H1 (cell line): ENCODE measurements around the gene TAOK2. TPM values are rescaled to one million over a fixed set of nuclear protein-coding genes. Genes with fewer than 3 reads are reported as not detected.

ENCODE experiments used
- BRCA1 ChIP-seq: IDR thresholded peaks from 2 replicates; pipeline ENCODE4 v1.6.1; 2012; ENCODE audit warnings: low read depth, low read length, improper control_type of control experiment
- KDM5A ChIP-seq: fragments of 200-600 bp; IDR thresholded peaks from 2 replicates; pipeline ENCODE4 v1.7.1; 2012; ENCODE audit warnings: mild to moderate bottlenecking, low read length, inconsistent platforms, mixed read lengths
- PHF8 ChIP-seq: fragments of 200-600 bp; sonication (generic); conservative IDR thresholded peaks from 2 replicates; pipeline ENCODE4 v1.7.1; 2012; ENCODE audit warnings: low read depth, mild to moderate bottlenecking, inconsistent platforms, low read length, moderate library complexity
- RAD21 ChIP-seq, 2 experiments: IDR thresholded peaks in 1 of 2; conservative IDR thresholded peaks in 1 of 2; 2 replicates each; pipeline ENCODE4 v1.6.1; 2011; ENCODE audit warnings: low read depth in 2 of 2, low read length in 2 of 2, improper control_type of control experiment in 1 of 2, inconsistent platforms in 1 of 2, mild to moderate bottlenecking in 1 of 2, moderate library complexity in 1 of 2
- RXRA ChIP-seq: IDR thresholded peaks from 2 replicates; pipeline ENCODE4 v1.6.1; 2011; ENCODE audit warnings: low read depth, mild to moderate bottlenecking, low read length, moderate library complexity; ENCODE audit not compliant: insufficient read depth
- TBP ChIP-seq: IDR thresholded peaks from 2 replicates; pipeline ENCODE4 v1.6.1; 2011; ENCODE audit warnings: low read depth, low read length, improper control_type of control experiment
- polyA plus RNA-seq, 7 experiments: library from polyadenylated mRNA; depleted of rRNA in 3 of 7; stranded (reverse) in 5 of 7; unstranded in 2 of 7; fragments of >200 nt in 5 of 7; fragments of 200-250 nt in 2 of 7; gene quantifications; 1 replicate in 5 of 7; 2 replicates in 1 of 7; 4 replicates in 1 of 7; pipeline versions ENCODE4 v1.2.1 to v1.2.3, GENCODE V29; 2011 to 2013; ENCODE audit warnings: missing spikeins in 2 of 7, mixed read lengths in 2 of 7
- total RNA-seq: library from RNA; stranded (reverse); fragmentation: NEBNext Ultra II Directional; extraction: Animal tissue kit (Norgen Biotek cat#: 25700); gene quantifications from 2 replicates; pipeline ENCODE4 v1.2.1, GENCODE V29; 2021
- TF ChIP-seq, protein P1 (sequence below): fragments of 300-600 bp; sonication (generic); IDR thresholded peaks from 2 replicates; pipeline ENCODE4 v1.7.1; 2012; ENCODE audit warnings: low read length, moderate library complexity, mild to moderate bottlenecking, inconsistent platforms; ENCODE audit not compliant: insufficient replicate concordance

Gene TAOK2
- total and polyA plus RNA-seq, 2 of the 8 experiments (the other 6 are each of a cell fraction or from before 2014, with no cell fraction given): 13.5 to 32.6 TPM

GRCh38 chr16:29988346-29989075, 14.8 kb downstream of the TAOK2 start (continued):
- TF ChIP-seq, protein P1, sequence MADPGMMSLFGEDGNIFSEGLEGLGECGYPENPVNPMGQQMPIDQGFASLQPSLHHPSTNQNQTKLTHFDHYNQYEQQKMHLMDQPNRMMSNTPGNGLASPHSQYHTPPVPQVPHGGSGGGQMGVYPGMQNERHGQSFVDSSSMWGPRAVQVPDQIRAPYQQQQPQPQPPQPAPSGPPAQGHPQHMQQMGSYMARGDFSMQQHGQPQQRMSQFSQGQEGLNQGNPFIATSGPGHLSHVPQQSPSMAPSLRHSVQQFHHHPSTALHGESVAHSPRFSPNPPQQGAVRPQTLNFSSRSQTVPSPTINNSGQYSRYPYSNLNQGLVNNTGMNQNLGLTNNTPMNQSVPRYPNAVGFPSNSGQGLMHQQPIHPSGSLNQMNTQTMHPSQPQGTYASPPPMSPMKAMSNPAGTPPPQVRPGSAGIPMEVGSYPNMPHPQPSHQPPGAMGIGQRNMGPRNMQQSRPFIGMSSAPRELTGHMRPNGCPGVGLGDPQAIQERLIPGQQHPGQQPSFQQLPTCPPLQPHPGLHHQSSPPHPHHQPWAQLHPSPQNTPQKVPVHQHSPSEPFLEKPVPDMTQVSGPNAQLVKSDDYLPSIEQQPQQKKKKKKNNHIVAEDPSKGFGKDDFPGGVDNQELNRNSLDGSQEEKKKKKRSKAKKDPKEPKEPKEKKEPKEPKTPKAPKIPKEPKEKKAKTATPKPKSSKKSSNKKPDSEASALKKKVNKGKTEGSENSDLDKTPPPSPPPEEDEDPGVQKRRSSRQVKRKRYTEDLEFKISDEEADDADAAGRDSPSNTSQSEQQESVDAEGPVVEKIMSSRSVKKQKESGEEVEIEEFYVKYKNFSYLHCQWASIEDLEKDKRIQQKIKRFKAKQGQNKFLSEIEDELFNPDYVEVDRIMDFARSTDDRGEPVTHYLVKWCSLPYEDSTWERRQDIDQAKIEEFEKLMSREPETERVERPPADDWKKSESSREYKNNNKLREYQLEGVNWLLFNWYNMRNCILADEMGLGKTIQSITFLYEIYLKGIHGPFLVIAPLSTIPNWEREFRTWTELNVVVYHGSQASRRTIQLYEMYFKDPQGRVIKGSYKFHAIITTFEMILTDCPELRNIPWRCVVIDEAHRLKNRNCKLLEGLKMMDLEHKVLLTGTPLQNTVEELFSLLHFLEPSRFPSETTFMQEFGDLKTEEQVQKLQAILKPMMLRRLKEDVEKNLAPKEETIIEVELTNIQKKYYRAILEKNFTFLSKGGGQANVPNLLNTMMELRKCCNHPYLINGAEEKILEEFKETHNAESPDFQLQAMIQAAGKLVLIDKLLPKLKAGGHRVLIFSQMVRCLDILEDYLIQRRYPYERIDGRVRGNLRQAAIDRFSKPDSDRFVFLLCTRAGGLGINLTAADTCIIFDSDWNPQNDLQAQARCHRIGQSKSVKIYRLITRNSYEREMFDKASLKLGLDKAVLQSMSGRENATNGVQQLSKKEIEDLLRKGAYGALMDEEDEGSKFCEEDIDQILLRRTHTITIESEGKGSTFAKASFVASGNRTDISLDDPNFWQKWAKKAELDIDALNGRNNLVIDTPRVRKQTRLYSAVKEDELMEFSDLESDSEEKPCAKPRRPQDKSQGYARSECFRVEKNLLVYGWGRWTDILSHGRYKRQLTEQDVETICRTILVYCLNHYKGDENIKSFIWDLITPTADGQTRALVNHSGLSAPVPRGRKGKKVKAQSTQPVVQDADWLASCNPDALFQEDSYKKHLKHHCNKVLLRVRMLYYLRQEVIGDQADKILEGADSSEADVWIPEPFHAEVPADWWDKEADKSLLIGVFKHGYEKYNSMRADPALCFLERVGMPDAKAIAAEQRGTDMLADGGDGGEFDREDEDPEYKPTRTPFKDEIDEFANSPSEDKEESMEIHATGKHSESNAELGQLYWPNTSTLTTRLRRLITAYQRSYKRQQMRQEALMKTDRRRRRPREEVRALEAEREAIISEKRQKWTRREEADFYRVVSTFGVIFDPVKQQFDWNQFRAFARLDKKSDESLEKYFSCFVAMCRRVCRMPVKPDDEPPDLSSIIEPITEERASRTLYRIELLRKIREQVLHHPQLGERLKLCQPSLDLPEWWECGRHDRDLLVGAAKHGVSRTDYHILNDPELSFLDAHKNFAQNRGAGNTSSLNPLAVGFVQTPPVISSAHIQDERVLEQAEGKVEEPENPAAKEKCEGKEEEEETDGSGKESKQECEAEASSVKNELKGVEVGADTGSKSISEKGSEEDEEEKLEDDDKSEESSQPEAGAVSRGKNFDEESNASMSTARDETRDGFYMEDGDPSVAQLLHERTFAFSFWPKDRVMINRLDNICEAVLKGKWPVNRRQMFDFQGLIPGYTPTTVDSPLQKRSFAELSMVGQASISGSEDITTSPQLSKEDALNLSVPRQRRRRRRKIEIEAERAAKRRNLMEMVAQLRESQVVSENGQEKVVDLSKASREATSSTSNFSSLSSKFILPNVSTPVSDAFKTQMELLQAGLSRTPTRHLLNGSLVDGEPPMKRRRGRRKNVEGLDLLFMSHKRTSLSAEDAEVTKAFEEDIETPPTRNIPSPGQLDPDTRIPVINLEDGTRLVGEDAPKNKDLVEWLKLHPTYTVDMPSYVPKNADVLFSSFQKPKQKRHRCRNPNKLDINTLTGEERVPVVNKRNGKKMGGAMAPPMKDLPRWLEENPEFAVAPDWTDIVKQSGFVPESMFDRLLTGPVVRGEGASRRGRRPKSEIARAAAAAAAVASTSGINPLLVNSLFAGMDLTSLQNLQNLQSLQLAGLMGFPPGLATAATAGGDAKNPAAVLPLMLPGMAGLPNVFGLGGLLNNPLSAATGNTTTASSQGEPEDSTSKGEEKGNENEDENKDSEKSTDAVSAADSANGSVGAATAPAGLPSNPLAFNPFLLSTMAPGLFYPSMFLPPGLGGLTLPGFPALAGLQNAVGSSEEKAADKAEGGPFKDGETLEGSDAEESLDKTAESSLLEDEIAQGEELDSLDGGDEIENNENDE: no peak
- TF ChIP-seq RXRA (no peak), KDM5A (no peak), RAD21 (IDR thresholded peaks at IDR 0.05 in 1 of 2, conservative IDR thresholded peaks at IDR 0.05 in 1 of 2; ENCODE audit: low read depth in 2 of 2, low read length in 2 of 2) (no peak), PHF8 (no peak), BRCA1 (no peak), TBP (no peak)
